ENCODE measurements around the gene GLIS1.

The GLIS1 gene

GRCh38 chr1:53524428-53525375 lies 214.3 kb downstream of the GLIS1 start:
- Histone ChIP-seq H3K9ac (ENCODE audit: low read length) (no peak overlapping the region), H2BK120ac (ENCODE audit: low read depth, low read length) (no peak overlapping the region), H3K4me2 (ENCODE audit: low read length, poor library complexity, severe bottlenecking) (no peak overlapping the region), H4K8ac (ENCODE audit: low read length) (no peak overlapping the region), H3K4me3 (ENCODE audit: insufficient read depth in 1 of 2, low read depth in 1 of 2, low read length in 2 of 2) (no peak overlapping the region), H2AK5ac (ENCODE audit: low read length, severe bottlenecking) (no peak overlapping the region), H2AFZ (ENCODE audit: low read depth, low read length) (no peak overlapping the region), H2BK12ac (ENCODE audit: low read length in 2 of 2) (no peak overlapping the region), H2BK15ac (ENCODE audit: low read depth, poor library complexity, severe bottlenecking) (no peak overlapping the region), H3K4ac (ENCODE audit: low read depth in 1 of 2, low read length in 2 of 2) (no peak overlapping the region), H3K27ac (ENCODE audit: low read length, poor library complexity, severe bottlenecking) (no peak overlapping the region), H3K4me1 (ENCODE audit: control insufficient read depth, insufficient read depth, low read depth, low read length) (peaks cover 48% of the 10 kb centered on the region), H3K23ac (ENCODE audit: low read length in 2 of 2) (no peak overlapping the region), H3K36me3 (ENCODE audit: control insufficient read depth in 1 of 2, insufficient read depth in 2 of 2, low read depth in 1 of 2, low read length in 2 of 2) (peaks cover 0 to 55% of the 10 kb centered on the region in 2 experiments), H3K27me3 (ENCODE audit: control insufficient read depth in 1 of 2, insufficient read depth in 1 of 2, low read length in 2 of 2) (peaks cover 0 to 77% of the 10 kb centered on the region in 2 experiments), H3K18ac (ENCODE audit: low read depth in 1 of 2, low read length in 2 of 2) (no peak overlapping the region), H3K14ac (ENCODE audit: low read length in 2 of 2) (peak overlapping the region in 1 of 2 experiments; percentile 32), H3K79me1 (replicated peaks; ENCODE audit: low read length, poor library complexity, severe bottlenecking) (peaks cover 7% of the 10 kb centered on the region), H2BK5ac (ENCODE audit: low read depth, low read length, poor library complexity, severe bottlenecking) (no peak overlapping the region), H4K91ac (ENCODE audit: low read length) (no peak overlapping the region), H3K9me3 (ENCODE audit: control insufficient read depth, low read length) (no peaks in the 10 kb centered on the region)
- no peak for DNase-seq
- 85% methylated on average over 33 of the region's 35 CpGs for WGBS

- Histone ChIP-seq H3K14ac (ENCODE audit: low read length in 2 of 2) (no peak overlapping the region), H3K4me1 (ENCODE audit: control insufficient read depth, insufficient read depth, low read depth, low read length) (peaks cover 26% of the 10 kb centered on the region), H3K36me3 (ENCODE audit: control insufficient read depth in 1 of 2, insufficient read depth in 2 of 2, low read depth in 1 of 2, low read length in 2 of 2) (peaks cover 0 to 70% of the 10 kb centered on the region in 2 experiments), H3K4ac (ENCODE audit: low read depth in 1 of 2, low read length in 2 of 2) (no peak overlapping the region), H3K9me3 (ENCODE audit: control insufficient read depth, low read length) (no peaks in the 10 kb centered on the region), H2BK12ac (ENCODE audit: low read length in 2 of 2) (no peak overlapping the region), H2AFZ (ENCODE audit: low read depth, low read length) (no peak overlapping the region), H2BK120ac (ENCODE audit: low read depth, low read length) (no peak overlapping the region), H3K9ac (ENCODE audit: low read length) (no peak overlapping the region), H3K18ac (ENCODE audit: low read depth in 1 of 2, low read length in 2 of 2) (no peak overlapping the region), H3K4me2 (ENCODE audit: low read length, poor library complexity, severe bottlenecking) (no peak overlapping the region), H3K23ac (ENCODE audit: low read length in 2 of 2) (no peak overlapping the region), H2AK5ac (ENCODE audit: low read length, severe bottlenecking) (no peak overlapping the region), H2BK15ac (ENCODE audit: low read depth, poor library complexity, severe bottlenecking) (no peak overlapping the region), H3K27ac (ENCODE audit: low read length, poor library complexity, severe bottlenecking) (no peak overlapping the region), H3K4me3 (ENCODE audit: insufficient read depth in 1 of 2, low read depth in 1 of 2, low read length in 2 of 2) (no peak overlapping the region), H4K8ac (ENCODE audit: low read length) (no peak overlapping the region), H4K91ac (ENCODE audit: low read length) (no peak overlapping the region), H2BK5ac (ENCODE audit: low read depth, low read length, poor library complexity, severe bottlenecking) (no peak overlapping the region), H3K79me1 (replicated peaks; ENCODE audit: low read length, poor library complexity, severe bottlenecking) (peaks cover 7% of the 10 kb centered on the region), H3K27me3 (ENCODE audit: control insufficient read depth in 1 of 2, insufficient read depth in 1 of 2, low read length in 2 of 2) (peaks cover 0 to 62% of the 10 kb centered on the region in 2 experiments)
- WGBS, result 80% methylated on average over 10 of the region's 11 CpGs
- DNase-seq, result no peak
Measured at GRCh38 chr1:53521924-53522552, 216.9 kb downstream of the GLIS1 start.

GRCh38 chr1:53520481-53520880 lies 218.5 kb downstream of the GLIS1 start:
- H3K27me3 ChIP-seq (ENCODE audit: control insufficient read depth in 1 of 2, insufficient read depth in 1 of 2, low read length in 2 of 2), result peaks cover 0 to 48% of the 10 kb centered on the region in 2 experiments
- H3K9ac ChIP-seq (ENCODE audit: low read length), result no peak overlapping the region
- no peak overlapping the region for H4K91ac ChIP-seq (ENCODE audit: low read length)
- no peak overlapping the region for H2BK5ac ChIP-seq (ENCODE audit: low read depth, low read length, poor library complexity, severe bottlenecking)
- H3K9me3 ChIP-seq (ENCODE audit: control insufficient read depth, low read length), result no peaks in the 10 kb centered on the region
- no peak for DNase-seq
- no peak overlapping the region for H2BK12ac ChIP-seq (ENCODE audit: low read length in 2 of 2)
- no peak overlapping the region for H3K18ac ChIP-seq (ENCODE audit: low read depth in 1 of 2, low read length in 2 of 2)
- no peak overlapping the region for H3K4me3 ChIP-seq (ENCODE audit: insufficient read depth in 1 of 2, low read depth in 1 of 2, low read length in 2 of 2)
- H2BK15ac ChIP-seq (ENCODE audit: low read depth, poor library complexity, severe bottlenecking), result no peak overlapping the region
- H3K4ac ChIP-seq (ENCODE audit: low read depth in 1 of 2, low read length in 2 of 2), result no peak overlapping the region
- no peak overlapping the region for H3K23ac ChIP-seq (ENCODE audit: low read length in 2 of 2)
- H2AK5ac ChIP-seq (ENCODE audit: low read length, severe bottlenecking), result no peak overlapping the region
- no peak overlapping the region for H3K14ac ChIP-seq (ENCODE audit: low read length in 2 of 2)
- WGBS, result 87% methylated on average over 9 of the region's 13 CpGs
- no peak overlapping the region for H2BK120ac ChIP-seq (ENCODE audit: low read depth, low read length)
- no peak overlapping the region for H4K8ac ChIP-seq (ENCODE audit: low read length)
- H3K79me1 ChIP-seq (replicated peaks; ENCODE audit: low read length, poor library complexity, severe bottlenecking), result peaks cover 7% of the 10 kb centered on the region
- no peak overlapping the region for H3K4me2 ChIP-seq (ENCODE audit: low read length, poor library complexity, severe bottlenecking)
- no peak overlapping the region for H3K27ac ChIP-seq (ENCODE audit: low read length, poor library complexity, severe bottlenecking)
- no peak overlapping the region for H2AFZ ChIP-seq (ENCODE audit: low read depth, low read length)
- peaks cover 11% of the 10 kb centered on the region for H3K4me1 ChIP-seq (ENCODE audit: control insufficient read depth, insufficient read depth, low read depth, low read length)
- peaks cover 0 to 76% of the 10 kb centered on the region in 2 experiments for H3K36me3 ChIP-seq (ENCODE audit: control insufficient read depth in 1 of 2, insufficient read depth in 2 of 2, low read depth in 1 of 2, low read length in 2 of 2)

GRCh38 chr1:53519421-53519820 lies 219.5 kb downstream of the GLIS1 start:
- no peak overlapping the region for H4K8ac ChIP-seq (ENCODE audit: low read length)
- no peak overlapping the region for H2BK5ac ChIP-seq (ENCODE audit: low read depth, low read length, poor library complexity, severe bottlenecking)
- 78% methylated on average over 8 of the region's 8 CpGs for WGBS
- H3K36me3 ChIP-seq (ENCODE audit: control insufficient read depth in 1 of 2, insufficient read depth in 2 of 2, low read depth in 1 of 2, low read length in 2 of 2), result peaks cover 0 to 80% of the 10 kb centered on the region in 2 experiments
- no peak for DNase-seq
- H4K91ac ChIP-seq (ENCODE audit: low read length), result no peak overlapping the region
- H3K4ac ChIP-seq (ENCODE audit: low read depth in 1 of 2, low read length in 2 of 2), result no peak overlapping the region
- no peak overlapping the region for H3K4me3 ChIP-seq (ENCODE audit: insufficient read depth in 1 of 2, low read depth in 1 of 2, low read length in 2 of 2)
- H2BK120ac ChIP-seq (ENCODE audit: low read depth, low read length), result no peak overlapping the region
- H3K4me2 ChIP-seq (ENCODE audit: low read length, poor library complexity, severe bottlenecking), result no peak overlapping the region
- H3K79me1 ChIP-seq (replicated peaks; ENCODE audit: low read length, poor library complexity, severe bottlenecking), result peaks cover 4% of the 10 kb centered on the region
- no peak overlapping the region for H3K27ac ChIP-seq (ENCODE audit: low read length, poor library complexity, severe bottlenecking)
- no peaks in the 10 kb centered on the region for H3K9me3 ChIP-seq (ENCODE audit: control insufficient read depth, low read length)
- no peak overlapping the region for H2BK12ac ChIP-seq (ENCODE audit: low read length in 2 of 2)
- peaks cover 1% of the 10 kb centered on the region for H3K4me1 ChIP-seq (ENCODE audit: control insufficient read depth, insufficient read depth, low read depth, low read length)
- no peak overlapping the region for H3K14ac ChIP-seq (ENCODE audit: low read length in 2 of 2)
- H2AK5ac ChIP-seq (ENCODE audit: low read length, severe bottlenecking), result no peak overlapping the region
- H2BK15ac ChIP-seq (ENCODE audit: low read depth, poor library complexity, severe bottlenecking), result no peak overlapping the region
- peaks cover 0 to 44% of the 10 kb centered on the region in 2 experiments for H3K27me3 ChIP-seq (ENCODE audit: control insufficient read depth in 1 of 2, insufficient read depth in 1 of 2, low read length in 2 of 2)
- H2AFZ ChIP-seq (ENCODE audit: low read depth, low read length), result no peak overlapping the region
- no peak overlapping the region for H3K23ac ChIP-seq (ENCODE audit: low read length in 2 of 2)
- H3K9ac ChIP-seq (ENCODE audit: low read length), result no peak overlapping the region
- no peak overlapping the region for H3K18ac ChIP-seq (ENCODE audit: low read depth in 1 of 2, low read length in 2 of 2)
